IPS-18a (cell line): ENCODE results near the gene ZNF497.

Experiments used
- H3K27ac ChIP-seq: one replicate; pipeline ENCODE4 v1.5.1; 2013; ENCODE audit warnings: low read length
- H3K27me3 ChIP-seq: one replicate; pipeline ENCODE4 v1.6.1; 2013; ENCODE audit warnings: mild to moderate bottlenecking, low read length; ENCODE audit not compliant: control insufficient read depth, insufficient read depth
- H3K36me3 ChIP-seq: one replicate; pipeline ENCODE4 v1.6.1; 2013; ENCODE audit warnings: low read depth, low read length; ENCODE audit not compliant: control insufficient read depth
- H3K4me1 ChIP-seq: one replicate; pipeline ENCODE4 v1.6.1; 2013; ENCODE audit warnings: low read depth, low read length; ENCODE audit not compliant: control insufficient read depth
- H3K4me3 ChIP-seq: one replicate; pipeline ENCODE4 v1.5.1; 2013; ENCODE audit warnings: low read length
- H3K9ac ChIP-seq: one replicate; pipeline ENCODE4 v1.6.1; 2013; ENCODE audit warnings: mild to moderate bottlenecking, low read length, moderate library complexity
- H3K9me3 ChIP-seq: one replicate; pipeline ENCODE4 v1.6.1; 2013; ENCODE audit warnings: low read depth, low read length; ENCODE audit not compliant: control insufficient read depth

ZNF497 gene

GRCh38 chr19:58355908-58356765 lies 6.4 kb downstream of the ZNF497 start:
- no peak overlapping the region for H3K27ac ChIP-seq
- no peaks in the 10 kb centered on the region for H3K27me3 ChIP-seq
- H3K36me3 ChIP-seq = no peaks in the 10 kb centered on the region
- no peak overlapping the region for H3K4me3 ChIP-seq
- peaks cover under 1% of the 10 kb centered on the region for H3K4me1 ChIP-seq
- H3K9ac ChIP-seq = no peak overlapping the region
- no peaks in the 10 kb centered on the region for H3K9me3 ChIP-seq

GRCh38 chr19:58355215-58355796 lies 7.2 kb downstream of the ZNF497 start:
- Histone ChIP-seq H3K9ac (no peak overlapping the region), H3K4me1 (no peaks in the 10 kb centered on the region), H3K36me3 (no peaks in the 10 kb centered on the region), H3K9me3 (no peaks in the 10 kb centered on the region), H3K27me3 (no peaks in the 10 kb centered on the region), H3K4me3 (no peak overlapping the region), H3K27ac (no peak overlapping the region)

- H3K4me1 ChIP-seq = no peaks in the 10 kb centered on the region
- no peaks in the 10 kb centered on the region for H3K9me3 ChIP-seq
- H3K4me3 ChIP-seq = no peak overlapping the region
- H3K27me3 ChIP-seq = no peaks in the 10 kb centered on the region
- no peak overlapping the region for H3K9ac ChIP-seq
- no peak overlapping the region for H3K27ac ChIP-seq
- H3K36me3 ChIP-seq = no peaks in the 10 kb centered on the region
Observed at GRCh38 chr19:58354478-58355030, 8.0 kb downstream of the ZNF497 start.

- H3K9me3 ChIP-seq = no peaks in the 10 kb centered on the region
- H3K27ac ChIP-seq = no peak overlapping the region
- no peaks in the 10 kb centered on the region for H3K4me1 ChIP-seq
- H3K9ac ChIP-seq = no peak overlapping the region
- no peaks in the 10 kb centered on the region for H3K36me3 ChIP-seq
- H3K27me3 ChIP-seq = no peaks in the 10 kb centered on the region
- H3K4me3 ChIP-seq = no peak overlapping the region
Observed at GRCh38 chr19:58353717-58354477, 8.7 kb downstream of the ZNF497 start.

GRCh38 chr19:58352760-58353671 lies 9.5 kb downstream of the ZNF497 start, which contains the start of gene A1BG:
Gene A1BG (minus strand): TSS chr19:58353492. CDS start chr19:58353437, 55 bp downstream.
- Histone ChIP-seq H3K4me3 (no peak within 1 kb of the TSS), H3K9ac (no peak within 1 kb of the TSS)

GRCh38 chr19:58351990-58352755 lies 10.4 kb downstream of the ZNF497 start:
- Histone ChIP-seq H3K9me3 (no peaks in the 10 kb centered on the region), H3K36me3 (no peaks in the 10 kb centered on the region), H3K27ac (no peak overlapping the region), H3K4me3 (no peak overlapping the region), H3K27me3 (peaks cover 7% of the 10 kb centered on the region), H3K9ac (no peak overlapping the region), H3K4me1 (peaks cover 4% of the 10 kb centered on the region)

More at GRCh38 chr19:58352760-58353671, 9.5 kb downstream of the ZNF497 start, which contains the start of gene A1BG:
- H3K27me3 ChIP-seq = peaks cover 7% of the 10 kb centered on the region
- H3K4me1 ChIP-seq = peaks cover 4% of the 10 kb centered on the region
- no peaks in the 10 kb centered on the region for H3K9me3 ChIP-seq
- no peaks in the 10 kb centered on the region for H3K36me3 ChIP-seq
- H3K27ac ChIP-seq = no peak within 1 kb of the TSS

- Histone ChIP-seq H3K9me3 (no peaks in the 10 kb centered on the region), H3K27ac (no peak overlapping the region), H3K4me3 (no peak overlapping the region), H3K9ac (no peak overlapping the region), H3K4me1 (peaks cover 4% of the 10 kb centered on the region), H3K27me3 (peaks cover 11% of the 10 kb centered on the region), H3K36me3 (no peaks in the 10 kb centered on the region)
Observed at GRCh38 chr19:58351558-58351878, 11.0 kb downstream of the ZNF497 start.

GRCh38 chr19:58350871-58351557 lies 11.5 kb downstream of the ZNF497 start:
- H3K9me3 ChIP-seq = no peaks in the 10 kb centered on the region
- no peak overlapping the region for H3K4me3 ChIP-seq
- H3K27ac ChIP-seq = no peak overlapping the region
- H3K36me3 ChIP-seq = no peaks in the 10 kb centered on the region
- peaks cover 16% of the 10 kb centered on the region for H3K27me3 ChIP-seq
- peaks cover 4% of the 10 kb centered on the region for H3K4me1 ChIP-seq
- no peak overlapping the region for H3K9ac ChIP-seq

- Histone ChIP-seq H3K27me3 (peaks cover 20% of the 10 kb centered on the region), H3K27ac (no peak overlapping the region), H3K4me1 (peaks cover 4% of the 10 kb centered on the region), H3K4me3 (no peak overlapping the region), H3K9ac (no peak overlapping the region), H3K36me3 (no peaks in the 10 kb centered on the region), H3K9me3 (no peaks in the 10 kb centered on the region)
Observed at GRCh38 chr19:58350001-58350861, 12.3 kb downstream of the ZNF497 start.
